HG02870 (cell line): ENCODE measurements around the gene GAPVD1.
"Not testable (repeated sequence)": the region's sequence is repeated elsewhere in the genome, so short reads cannot be mapped to it uniquely, and the experiment has no call there.

ENCODE experiments used
- ATAC-seq: cut with Tn5 transposase; IDR thresholded peaks from one replicate; pipeline ENCODE4 v1.9.1; 2021; ENCODE audit warnings: mild to moderate bottlenecking, moderate library complexity; ENCODE audit not compliant: unreplicated experiment

The GAPVD1 gene

GRCh38 chr9:125372441-125373226, 111.0 kb downstream of the GAPVD1 start:
- ATAC-seq = no peak

GRCh38 chr9:125374443-125375309, 113.0 kb downstream of the GAPVD1 start:
- ATAC-seq = no peak

GRCh38 chr9:125375820-125376219, 114.2 kb downstream of the GAPVD1 start:
- no peak for ATAC-seq

GRCh38 chr9:125376261-125377226, 114.9 kb downstream of the GAPVD1 start:
- ATAC-seq = no peak

GRCh38 chr9:125377584-125378250, 116.1 kb downstream of the GAPVD1 start:
- no peak for ATAC-seq

GRCh38 chr9:125378778-125379177, 117.2 kb downstream of the GAPVD1 start:
- no peak for ATAC-seq

- ATAC-seq = no peak
These were observed 117.6 kb downstream of the GAPVD1 start for GRCh38 chr9:125379208-125379607.

GRCh38 chr9:125380406-125380805, 118.8 kb downstream of the GAPVD1 start:
- no peak for ATAC-seq

GRCh38 chr9:125387861-125388524, 126.4 kb downstream of the GAPVD1 start:
- ATAC-seq = no peak

GRCh38 chr9:125388978-125389377, 127.4 kb downstream of the GAPVD1 start:
- no peak for ATAC-seq

GRCh38 chr9:125391704-125392103, 130.1 kb downstream of the GAPVD1 start:
- no peak for ATAC-seq

- peak; percentile 54 for ATAC-seq
These were observed 131.8 kb downstream of the GAPVD1 start for GRCh38 chr9:125393426-125393825.

GRCh38 chr9:125396799-125397198, 135.2 kb downstream of the GAPVD1 start:
- no peak for ATAC-seq

- no peak for ATAC-seq
These were observed 136.1 kb downstream of the GAPVD1 start for GRCh38 chr9:125397736-125398135.

- ATAC-seq = no peak
These were observed 136.6 kb downstream of the GAPVD1 start for GRCh38 chr9:125398243-125398642.

- ATAC-seq = no peak
These were observed 137.5 kb downstream of the GAPVD1 start for GRCh38 chr9:125399165-125399564.

GRCh38 chr9:125399666-125400065, 138.0 kb downstream of the GAPVD1 start:
- ATAC-seq = no peak

GRCh38 chr9:125400232-125400631, 138.6 kb downstream of the GAPVD1 start:
- not testable (repeated sequence) for ATAC-seq
